Stimulated activated CD8-positive, alpha-beta memory T cell treated with anti-CD3 and anti-CD28 coated beads, Interleukin-12 subunit alpha, Interleukin-12 subunit beta, amount 100 ng/mL, for 24 hours (primary cell): ENCODE measurements around the gene ASIC2.

Experiments used
- DNase-seq: peaks from one replicate; pipeline ENCODE4 v3.0.0-alpha.2; 2020; ENCODE audit errors: extremely low read depth

The ASIC2 gene

GRCh38 chr17:33071656-33072055 lies 221.4 kb downstream of the ASIC2 start:
- no peak for DNase-seq

GRCh38 chr17:33057564-33057963 lies 235.5 kb downstream of the ASIC2 start:
- no peak for DNase-seq

DNA sequence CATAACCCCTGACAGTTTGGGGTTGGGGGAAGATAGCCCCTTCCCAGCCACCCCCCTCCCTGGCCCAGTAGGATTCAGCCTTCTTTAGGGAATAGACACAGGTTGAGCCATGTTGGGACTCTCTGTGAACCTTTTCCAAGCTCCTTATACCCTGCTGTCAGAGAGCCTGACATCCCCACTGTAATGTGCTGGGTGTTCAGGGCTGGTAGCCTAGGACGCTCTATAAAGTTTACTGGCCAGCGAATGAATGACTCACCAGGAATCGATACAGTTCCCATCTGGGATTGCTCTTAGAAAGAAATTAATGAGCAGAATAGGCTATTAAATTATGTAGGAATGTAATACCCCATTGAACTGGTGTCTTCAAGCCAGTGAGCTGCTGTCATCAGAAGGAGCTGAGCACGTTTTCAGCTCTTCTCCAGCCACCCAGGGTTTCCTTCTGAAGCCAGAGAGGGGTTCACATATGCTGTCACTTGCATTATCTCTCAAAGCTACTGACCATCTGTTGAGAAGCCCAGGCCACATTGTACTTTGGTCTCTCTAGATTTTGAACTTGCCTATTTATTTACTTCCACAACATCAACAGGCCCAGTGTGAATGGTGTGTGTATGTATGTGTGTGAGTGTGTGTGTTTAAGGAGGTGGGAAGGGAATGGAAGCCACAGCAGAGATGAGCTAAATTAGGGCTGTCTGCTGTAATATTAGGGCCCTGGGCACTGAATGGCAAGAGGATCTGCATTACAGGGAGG lies 236.5 kb downstream of the ASIC2 start:
- DNase-seq = no peak

DNA sequence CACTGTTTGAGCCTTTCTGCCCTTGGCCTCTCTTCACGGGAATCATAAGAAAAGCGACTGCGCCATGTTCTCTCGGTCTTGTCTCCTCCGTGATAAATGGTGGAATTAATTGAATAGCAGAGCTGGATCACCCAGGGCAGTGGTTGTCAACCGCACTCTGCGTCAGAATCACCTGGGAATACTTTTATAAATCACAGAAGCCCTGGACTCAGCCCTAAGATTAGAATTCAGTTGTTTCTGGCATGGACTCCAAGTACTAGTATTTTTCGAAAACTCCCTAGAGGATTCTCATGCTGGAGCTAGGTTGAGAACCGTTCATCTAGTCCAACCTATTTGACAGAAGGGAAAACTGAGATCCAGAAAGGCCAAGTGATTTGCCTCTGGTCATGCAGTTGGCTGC lies 237.3 kb downstream of the ASIC2 start:
- DNase-seq = no peak

DNA sequence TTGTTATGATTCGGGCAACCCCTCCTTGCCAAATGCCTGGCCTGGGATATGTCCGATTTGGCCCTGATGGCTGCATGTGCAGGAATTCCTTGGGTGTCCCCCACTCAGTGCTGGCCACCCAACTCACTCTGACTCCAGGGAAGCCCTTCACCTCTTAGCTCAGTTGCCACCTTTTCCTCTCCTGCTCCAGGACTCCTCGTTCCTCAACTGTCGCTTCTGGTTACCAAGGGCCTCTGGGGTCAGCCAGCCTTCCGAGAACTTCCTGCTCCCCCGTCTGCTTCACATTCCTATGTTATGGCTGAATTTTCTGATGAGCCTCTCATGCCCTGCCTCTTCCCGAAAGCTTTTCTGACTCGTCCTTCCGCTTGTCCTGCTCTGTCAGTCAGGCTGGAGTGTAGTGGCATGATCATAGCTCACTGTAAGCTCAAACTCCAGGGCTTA lies 237.9 kb downstream of the ASIC2 start:
- no peak for DNase-seq

DNA sequence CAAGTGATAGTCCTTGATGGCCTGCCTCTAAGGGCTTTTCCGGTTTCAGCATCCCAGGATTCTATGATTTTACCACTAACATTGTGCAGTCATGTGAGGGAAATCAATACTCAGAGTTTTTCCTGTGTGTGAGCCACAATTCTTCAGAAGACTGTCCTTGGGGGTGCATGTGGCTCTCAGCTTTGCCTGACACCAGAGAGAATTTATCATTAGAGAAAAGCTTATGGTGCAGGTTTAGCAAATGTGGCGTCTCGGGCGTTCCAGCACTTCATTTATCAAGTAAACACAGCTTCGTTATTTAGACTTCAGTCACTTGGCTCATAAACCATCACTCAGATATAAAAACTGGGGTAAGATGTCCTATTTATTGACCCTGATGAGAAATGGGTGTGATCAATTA lies 238.7 kb downstream of the ASIC2 start:
- no peak for DNase-seq

GRCh38 chr17:33053676-33054075 lies 239.4 kb downstream of the ASIC2 start:
- DNase-seq = no peak

DNA sequence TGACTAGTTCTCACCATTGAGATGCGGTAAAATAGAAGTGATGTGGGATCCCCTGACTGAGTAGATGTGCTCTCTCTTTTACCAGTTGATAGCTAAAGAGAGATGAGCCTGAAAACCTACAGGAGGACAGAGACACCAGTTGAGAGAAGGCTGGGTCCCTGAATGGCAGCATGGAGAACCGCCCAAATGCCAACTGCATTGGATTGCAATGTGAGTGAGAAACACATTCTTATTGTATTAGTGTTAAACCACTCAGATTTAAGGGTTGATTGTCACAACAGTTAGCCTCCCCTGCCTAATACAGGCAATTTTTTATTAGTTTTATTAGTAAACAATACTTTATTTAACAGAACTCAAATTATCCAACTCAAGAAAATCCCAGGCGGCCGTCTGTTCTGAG lies 240.2 kb downstream of the ASIC2 start:
- no peak for DNase-seq

DNA sequence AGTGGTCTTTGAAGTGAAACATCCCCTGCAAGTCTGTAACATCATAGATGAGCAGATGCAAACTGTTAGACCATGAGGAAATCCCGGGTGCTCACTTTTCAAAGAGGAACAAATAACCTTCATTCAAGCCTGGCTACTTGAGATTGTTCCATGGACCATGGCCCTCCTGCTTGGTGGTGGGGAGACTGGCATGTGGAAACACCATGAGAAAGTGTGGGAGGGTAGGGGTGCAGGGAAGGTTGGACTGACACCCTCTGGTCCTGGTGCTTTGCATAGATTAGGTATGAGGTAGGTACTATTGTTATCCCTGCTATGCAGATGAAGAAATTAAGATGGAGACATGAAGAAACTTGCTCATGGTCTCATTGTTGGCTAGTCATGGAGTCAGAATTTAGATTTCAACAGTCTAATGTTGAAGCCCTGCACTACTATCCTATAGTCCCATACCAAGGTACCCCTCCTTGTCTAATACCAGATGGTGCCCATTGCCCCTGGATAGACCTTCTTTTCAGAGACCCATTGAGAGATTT lies 242.4 kb downstream of the ASIC2 start:
- DNase-seq = no peak

DNA sequence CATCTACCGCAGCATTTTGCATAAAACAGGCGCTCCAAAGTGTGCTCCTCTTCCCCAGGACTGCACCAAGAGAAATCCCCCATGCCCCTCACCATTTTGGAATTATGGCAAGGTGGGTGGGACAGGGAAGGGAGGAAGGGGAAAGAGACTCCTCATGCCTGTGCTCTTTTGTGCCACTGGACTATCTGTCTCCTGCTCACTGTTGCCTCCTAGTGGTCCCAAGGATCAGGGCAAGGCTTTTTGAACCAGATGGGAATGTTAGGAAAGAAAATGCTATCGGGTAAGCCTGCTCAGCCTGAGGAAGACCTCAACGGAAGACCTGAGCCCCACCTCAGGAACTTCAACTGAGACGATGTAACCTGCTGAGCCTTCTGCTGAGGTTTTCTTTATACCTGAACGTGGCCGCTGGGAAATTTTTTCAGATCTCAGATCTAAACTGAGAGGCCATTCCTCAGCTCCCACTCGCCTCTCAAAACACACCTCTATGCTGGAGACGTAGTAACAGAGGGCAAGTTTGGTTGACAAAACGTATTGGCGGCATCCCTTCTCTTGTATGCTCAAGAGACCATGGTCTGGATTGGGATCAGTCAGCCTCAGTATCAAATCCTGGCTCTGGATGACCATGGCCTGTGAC lies 243.2 kb downstream of the ASIC2 start:
- DNase-seq = no peak

DNA sequence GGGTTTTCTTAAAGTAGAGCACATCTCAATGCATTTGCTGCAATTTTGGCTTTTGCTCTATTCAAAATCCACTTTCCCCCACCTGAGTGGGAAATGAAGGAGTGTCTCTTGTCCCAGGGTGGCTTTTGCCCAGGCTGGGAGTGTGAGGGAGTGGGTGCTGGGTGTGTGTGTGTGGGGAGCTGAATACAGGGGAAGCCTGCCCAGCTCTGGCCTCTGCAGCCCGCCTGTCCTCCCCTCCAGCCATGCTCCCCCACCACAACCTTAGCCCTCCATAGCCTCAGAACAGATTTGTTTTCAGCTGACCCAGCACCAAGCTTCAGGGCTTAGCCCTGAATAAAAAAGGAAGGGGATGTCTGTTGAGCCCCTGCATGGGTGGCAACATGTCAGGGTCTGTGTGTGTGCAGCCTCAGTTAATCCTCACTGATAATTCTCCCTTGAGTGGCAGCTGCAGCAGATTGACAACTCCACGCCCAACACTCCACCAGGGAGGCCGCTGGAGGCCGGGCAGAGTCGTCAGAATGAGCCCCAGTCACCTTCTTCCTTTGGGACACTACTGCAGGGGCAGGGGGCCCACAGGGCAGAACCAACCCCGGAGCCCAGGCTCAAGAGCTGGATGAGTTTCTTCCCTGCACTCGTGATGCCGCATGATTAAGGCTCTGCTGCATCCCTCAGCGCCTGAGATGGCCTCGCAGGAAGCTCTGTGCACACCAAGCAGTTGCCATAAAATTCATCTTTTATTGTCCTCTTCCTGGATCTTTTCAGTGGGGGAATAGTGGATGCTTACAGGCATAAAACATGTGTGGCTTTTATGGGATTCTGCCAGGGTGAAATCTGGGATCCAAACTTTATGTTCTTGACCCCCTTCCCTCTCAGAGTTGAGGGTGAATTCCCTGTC lies 246.5 kb downstream of the ASIC2 start:
- no peak for DNase-seq

GRCh38 chr17:33045216-33045615 lies 247.9 kb downstream of the ASIC2 start:
- no peak for DNase-seq

DNA sequence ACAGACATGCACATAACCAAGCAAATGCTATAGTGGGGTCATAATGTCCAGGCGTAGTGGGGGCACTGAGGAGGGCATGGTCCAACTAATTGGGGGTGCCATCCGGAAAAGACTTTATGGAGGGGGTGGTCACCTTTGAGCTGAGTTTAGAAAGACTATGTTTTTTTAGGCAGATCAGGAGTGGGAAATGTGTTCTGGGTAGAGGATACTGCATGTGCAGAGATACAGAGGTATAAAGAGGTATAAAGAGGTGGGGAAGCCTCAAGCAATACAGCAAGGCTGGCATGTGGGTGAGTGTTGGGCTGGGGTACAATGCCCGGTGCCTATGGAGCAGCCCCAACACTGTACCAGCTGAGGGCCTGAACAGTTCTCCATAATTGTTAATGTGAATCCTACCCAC lies 248.3 kb downstream of the ASIC2 start:
- DNase-seq = no peak

- DNase-seq = no peak
These were observed 252.6 kb downstream of the ASIC2 start for GRCh38 chr17:33040461-33040860.

GRCh38 chr17:33039874-33040273 lies 253.2 kb downstream of the ASIC2 start:
- no peak for DNase-seq

GRCh38 chr17:33038740-33039139 lies 254.4 kb downstream of the ASIC2 start:
- DNase-seq = no peak

GRCh38 chr17:33033176-33033575 lies 259.9 kb downstream of the ASIC2 start:
- DNase-seq = no peak

- no peak for DNase-seq
These were observed 264.3 kb downstream of the ASIC2 start for GRCh38 chr17:33028778-33029177.

- DNase-seq = no peak
These were observed 265.0 kb downstream of the ASIC2 start for GRCh38 chr17:33028061-33028460.

GRCh38 chr17:33024688-33025486 lies 268.2 kb downstream of the ASIC2 start:
- DNase-seq = no peak

GRCh38 chr17:33023790-33024189 lies 269.3 kb downstream of the ASIC2 start:
- no peak for DNase-seq
